Brain microvascular endothelial cell (primary cell): ENCODE results near the gene DENND1C.
"Not testable (repeated sequence)": the region's sequence is repeated elsewhere in the genome, so short reads cannot be mapped to it uniquely, and the experiment has no call there.

Experiments used
- DNase-seq: peaks from one replicate; pipeline ENCODE4 v3.0.0-alpha.2; 2020
- H3K27ac ChIP-seq: fragments of 250-450 bp; sonication (Bioruptor Pico); 2 replicates; pipeline ENCODE4 v1.5.1; 2020; ENCODE audit warnings: mild to moderate bottlenecking, moderate library complexity
- H3K27me3 ChIP-seq: fragments of 250-450 bp; sonication (Bioruptor Pico); replicated peaks from 2 replicates; pipeline ENCODE4 v1.5.1; 2020; ENCODE audit warnings: mild to moderate bottlenecking
- H3K36me3 ChIP-seq: fragments of 250-450 bp; sonication (Bioruptor Pico); replicated peaks from 2 replicates; pipeline ENCODE4 v1.5.1; 2020; ENCODE audit warnings: mild to moderate bottlenecking
- H3K4me3 ChIP-seq: 2 replicates; pipeline ENCODE4 v1.5.1; 2011; ENCODE audit warnings: low read depth, mild to moderate bottlenecking, control low read depth, low read length, moderate library complexity
- in situ Hi-C: cut with HindIII; loops from 2 replicates; pipeline ENCODE4 v1.10.0; 2017; ENCODE audit warnings: low sequenced_read_pairs, low pct_ligation_motif_present
- TF ChIP-seq, protein P1 (sequence below): IDR thresholded peaks from 2 replicates; pipeline ENCODE4 v1.5.1; 2011; ENCODE audit warnings: low read depth, mild to moderate bottlenecking, moderate library complexity, low read length, control low read depth, inconsistent platforms; ENCODE audit errors: missing control alignments

Gene DENND1C

DNA sequence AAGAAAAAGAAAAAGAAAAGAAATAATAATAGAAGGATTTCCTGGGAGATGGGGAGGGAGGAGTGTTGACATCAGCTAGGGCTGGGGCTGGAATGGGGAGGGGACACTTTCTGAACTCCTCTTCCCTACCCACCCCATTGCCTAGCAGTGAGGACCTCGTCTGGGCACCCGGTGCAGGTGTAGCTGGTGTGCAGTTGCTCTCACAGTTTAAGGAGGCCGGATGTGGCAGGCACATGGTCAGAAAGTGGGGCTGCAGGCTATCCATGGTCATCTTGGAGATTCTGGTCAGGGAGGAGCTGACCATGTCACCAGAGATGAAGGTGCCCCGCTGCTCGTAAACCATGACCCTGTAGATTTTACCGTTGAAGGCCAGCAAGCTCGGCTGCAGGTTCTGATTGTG lies 29.0 kb upstream of the DENND1C start:
- DNase-seq = no peak
- H3K4me3 ChIP-seq = no peak overlapping the region
- TF ChIP-seq, protein P1, sequence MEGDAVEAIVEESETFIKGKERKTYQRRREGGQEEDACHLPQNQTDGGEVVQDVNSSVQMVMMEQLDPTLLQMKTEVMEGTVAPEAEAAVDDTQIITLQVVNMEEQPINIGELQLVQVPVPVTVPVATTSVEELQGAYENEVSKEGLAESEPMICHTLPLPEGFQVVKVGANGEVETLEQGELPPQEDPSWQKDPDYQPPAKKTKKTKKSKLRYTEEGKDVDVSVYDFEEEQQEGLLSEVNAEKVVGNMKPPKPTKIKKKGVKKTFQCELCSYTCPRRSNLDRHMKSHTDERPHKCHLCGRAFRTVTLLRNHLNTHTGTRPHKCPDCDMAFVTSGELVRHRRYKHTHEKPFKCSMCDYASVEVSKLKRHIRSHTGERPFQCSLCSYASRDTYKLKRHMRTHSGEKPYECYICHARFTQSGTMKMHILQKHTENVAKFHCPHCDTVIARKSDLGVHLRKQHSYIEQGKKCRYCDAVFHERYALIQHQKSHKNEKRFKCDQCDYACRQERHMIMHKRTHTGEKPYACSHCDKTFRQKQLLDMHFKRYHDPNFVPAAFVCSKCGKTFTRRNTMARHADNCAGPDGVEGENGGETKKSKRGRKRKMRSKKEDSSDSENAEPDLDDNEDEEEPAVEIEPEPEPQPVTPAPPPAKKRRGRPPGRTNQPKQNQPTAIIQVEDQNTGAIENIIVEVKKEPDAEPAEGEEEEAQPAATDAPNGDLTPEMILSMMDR = no peak
- no peak overlapping the region for H3K27ac ChIP-seq
- H3K36me3 ChIP-seq = no peaks in the 10 kb centered on the region
- no peaks in the 10 kb centered on the region for H3K27me3 ChIP-seq
- in situ Hi-C loops = no loop called here

DNA sequence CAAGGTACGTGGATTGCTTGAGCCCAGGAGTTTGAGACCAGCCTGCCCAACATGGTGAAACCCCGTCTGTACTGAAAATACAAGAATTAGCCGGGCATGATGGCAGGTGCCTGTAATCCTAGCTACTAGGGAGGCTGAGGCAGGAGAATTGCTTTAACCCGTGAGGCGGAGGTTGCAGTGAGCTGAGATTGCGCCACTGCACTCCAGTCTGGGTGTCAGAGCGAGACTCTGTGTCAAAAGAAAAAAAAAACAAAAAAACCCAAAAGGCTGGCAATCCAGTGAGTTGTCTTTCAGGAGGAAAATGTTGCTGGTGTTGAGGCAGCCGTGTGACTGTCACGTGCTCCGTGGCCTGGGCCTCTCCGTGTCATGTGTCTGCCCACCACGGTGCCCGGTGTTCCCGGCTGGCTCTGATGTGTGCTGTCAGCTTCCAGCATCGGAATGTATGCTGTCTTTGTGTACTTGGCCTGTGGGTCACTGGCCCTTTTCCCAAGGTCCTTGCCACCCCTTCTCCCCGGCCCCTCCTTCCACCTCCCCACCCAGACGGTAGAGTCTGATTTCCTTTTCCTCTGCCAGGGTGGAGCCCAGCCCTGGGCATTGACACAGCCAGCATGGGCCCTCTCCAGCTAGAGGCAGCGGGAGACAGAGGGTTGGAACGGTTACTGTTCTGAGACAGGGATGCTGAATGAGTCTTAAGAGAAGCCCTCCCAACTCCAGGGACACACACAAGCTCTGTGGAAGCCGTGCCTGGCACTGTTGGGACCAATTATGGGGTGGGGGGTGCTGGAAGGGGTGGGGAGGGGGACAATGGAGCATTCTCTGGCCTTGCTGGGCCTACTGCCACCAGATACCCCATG lies 27.8 kb upstream of the DENND1C start:
- Histone ChIP-seq H3K36me3 (no peaks in the 10 kb centered on the region), H3K4me3 (no peak overlapping the region), H3K27me3 (no peaks in the 10 kb centered on the region), H3K27ac (no peak overlapping the region)
- DNase-seq = no peak
- in situ Hi-C loops = no loop called here
- TF ChIP-seq, protein P1 = no peak

DNA sequence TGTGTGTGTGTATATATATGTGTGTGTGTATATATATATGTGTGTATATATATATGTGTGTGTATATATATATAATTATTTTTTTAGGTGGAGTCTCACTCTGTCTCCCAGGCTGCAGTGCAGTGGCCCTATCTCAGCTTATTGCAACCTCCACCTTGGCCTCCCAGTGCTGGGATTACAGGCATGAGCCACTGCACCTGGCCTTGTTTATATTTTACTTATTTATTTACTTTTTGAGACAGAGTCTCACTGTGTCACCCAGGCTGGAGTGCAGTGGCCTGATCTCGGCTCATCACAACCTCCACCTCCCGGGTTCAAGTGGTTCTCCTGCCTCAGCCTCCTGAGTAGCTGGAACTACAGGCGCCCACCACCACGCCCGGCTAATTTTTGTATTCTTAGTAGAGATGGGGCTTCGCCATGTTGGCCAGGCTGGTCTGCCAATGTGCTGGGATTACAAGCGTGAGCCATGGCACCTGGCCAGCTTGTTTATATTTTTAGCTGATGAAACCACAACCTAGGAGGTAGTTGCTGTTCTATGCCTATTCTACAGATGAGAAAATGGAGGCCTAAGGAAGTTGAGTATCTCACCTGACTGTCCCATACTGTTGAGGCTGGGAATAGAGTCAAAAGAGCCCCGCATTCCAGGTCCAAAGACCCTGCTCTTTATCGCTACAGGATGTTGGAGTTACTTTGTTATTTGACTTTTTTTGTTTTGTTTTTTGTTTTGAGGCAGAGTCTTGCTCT lies 26.6 kb upstream of the DENND1C start:
- H3K36me3 ChIP-seq, H3K27me3 ChIP-seq, H3K27ac ChIP-seq, in situ Hi-C loops, DNase-seq, H3K4me3 ChIP-seq: not testable (repeated sequence)

DNA sequence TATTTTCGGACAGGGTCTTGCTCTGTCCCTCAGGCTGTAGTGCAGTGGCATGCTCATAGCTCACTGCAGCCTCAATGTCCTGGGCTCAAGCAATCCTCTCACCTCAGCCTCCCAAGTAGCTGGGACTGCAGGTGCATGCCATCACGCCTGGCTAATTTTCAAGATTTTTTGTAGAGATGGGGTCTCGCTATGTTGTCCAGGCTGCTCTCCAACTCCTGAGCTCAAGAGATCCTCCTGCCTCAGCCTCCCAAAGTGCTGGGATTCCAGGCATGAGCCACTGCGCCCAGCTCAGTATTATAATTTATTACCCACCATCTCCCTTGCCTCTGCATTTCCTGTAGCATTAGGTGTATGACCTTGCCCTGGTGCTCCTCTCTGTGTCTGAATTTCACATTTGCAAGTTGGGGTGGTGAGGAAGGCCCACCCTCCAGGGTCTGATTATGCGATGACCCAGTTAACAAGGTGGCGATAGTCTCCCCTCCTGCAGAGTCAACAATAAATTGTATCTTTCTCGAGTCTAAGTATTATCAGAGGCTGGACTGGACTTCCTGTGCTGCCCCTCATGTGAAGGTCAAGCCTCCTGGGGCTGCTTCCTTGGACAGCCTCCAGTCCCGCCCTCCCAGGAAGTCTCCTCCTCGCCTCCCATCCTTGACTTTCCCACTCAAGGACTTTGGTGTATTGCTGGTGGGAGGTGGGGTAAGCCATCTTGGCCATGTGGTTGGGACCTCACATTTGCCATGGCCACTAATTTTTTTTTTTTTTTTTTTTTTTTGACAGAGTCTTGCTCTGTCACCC lies 22.0 kb upstream of the DENND1C start:
- TF ChIP-seq, protein P1 = no peak
- no peaks in the 10 kb centered on the region for H3K36me3 ChIP-seq
- H3K27ac ChIP-seq = no peak overlapping the region
- H3K27me3 ChIP-seq = peaks cover 12% of the 10 kb centered on the region
- no peak overlapping the region for H3K4me3 ChIP-seq
- in situ Hi-C loops = no loop called here
- no peak for DNase-seq

DNA sequence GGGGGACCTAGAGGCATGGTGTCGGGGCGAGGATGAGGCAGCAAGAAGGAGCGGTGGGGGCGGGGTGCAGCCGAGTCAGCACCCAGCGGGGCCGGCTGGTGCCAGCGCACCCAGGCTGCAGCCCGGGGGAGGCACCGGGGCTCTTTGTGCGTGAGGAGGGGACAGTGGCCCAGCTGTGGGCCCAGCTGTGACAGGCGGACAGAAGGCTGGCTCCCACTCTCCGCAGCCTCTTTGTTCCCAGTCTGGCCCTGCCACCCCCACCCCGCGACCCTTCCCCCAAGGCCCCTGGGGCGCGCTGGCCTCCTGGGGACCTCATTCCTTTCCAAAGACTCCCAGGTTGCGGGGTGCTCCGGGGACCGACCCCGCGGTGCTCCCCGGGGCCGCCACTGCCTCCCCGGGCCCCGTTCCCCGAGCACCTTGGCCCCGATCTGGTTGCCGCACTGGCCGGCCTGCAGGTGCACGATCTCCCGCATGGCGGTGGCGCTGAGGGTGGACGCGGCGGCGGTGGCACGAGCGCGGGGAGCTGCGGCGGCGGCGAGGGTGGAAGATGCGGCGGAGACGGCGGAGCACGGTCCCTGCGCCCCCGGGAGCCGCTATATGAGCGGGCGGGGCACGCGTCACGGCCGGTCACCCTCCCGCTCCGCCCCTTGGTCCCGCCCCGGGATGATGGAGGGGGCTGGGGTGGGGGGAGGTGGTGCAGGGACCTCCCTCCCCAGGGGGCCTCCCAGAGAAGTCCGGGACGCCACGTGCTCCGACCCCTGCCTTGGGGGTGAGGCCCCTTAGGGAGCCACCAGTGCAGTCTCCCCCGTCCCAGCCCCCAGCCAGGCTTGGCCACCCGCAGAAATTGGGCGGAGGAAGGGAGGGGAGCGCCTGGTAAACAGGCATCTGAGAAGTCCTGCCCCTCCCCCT lies 20.4 kb upstream of the DENND1C start, which contains the start of gene TUBB4A:
Gene TUBB4A, minus strand, starts transcription at position 570 of the 909 bp plus-strand sequence. Its CDS starts 97 bp downstream, at position 473.
- H3K27ac ChIP-seq = no peak within 1 kb of the TSS
- peaks cover 12% of the 10 kb centered on the region for H3K27me3 ChIP-seq
- in situ Hi-C loops = no loop called here
- no peak for DNase-seq
- H3K36me3 ChIP-seq = no peaks in the 10 kb centered on the region
- TF ChIP-seq, protein P1 = no peak
- H3K4me3 ChIP-seq = no peak within 1 kb of the TSS
